GM12878 (cell line): ENCODE measurements around the gene TAF6. TPM values are rescaled to one million over a fixed set of nuclear protein-coding genes. Genes with fewer than 3 reads are reported as not detected.
A peak's percentile ranks its signal among the peaks of the same experiment; 100 is the strongest.

Experiments used
- ATAC-seq: fragments of 200-7000 bp; cut with Tn5 transposase; 3 replicates; pipeline ENCODE4 v1.9.1; 2020; ENCODE audit warnings: mild to moderate bottlenecking, moderate library complexity
- BruUV-seq: library from RNA; stranded (reverse); fragments of 400-500 nt; replicated peaks from 2 replicates; lab custom pipeline; 2021; lab: Mats Ljungman, UMichigan
- CTCF ChIA-PET: fragments of 300-600 bp; sonication (Branson Sonifier 250); formaldehyde crosslinking; extraction: SDS; loops from one replicate; lab custom pipeline; 2021; ENCODE audit warnings: inconsistent platforms; lab: Yijun Ruan, JAX
- POLR2A ChIA-PET: fragments of 350-600 bp; formaldehyde crosslinking; extraction: SDS; loops from one replicate; lab custom pipeline; 2021; ENCODE audit warnings: inconsistent platforms; lab: Charles Lee
- RAD21 ChIA-PET: fragments of 300-600 bp; sonication (Branson Sonifier 250); formaldehyde crosslinking; loops from one replicate; lab custom pipeline; 2023; ENCODE audit warnings: antibody characterized with exemption; ENCODE audit not compliant: unreplicated experiment; lab: Charles Lee
- SMC1A ChIA-PET: fragments of 300-600 bp; sonication (Branson Sonifier 250); formaldehyde crosslinking; loops from one replicate; lab custom pipeline; 2023; ENCODE audit not compliant: unreplicated experiment, uncharacterized antibody; lab: Charles Lee
- DNase-seq: peaks from one replicate; pipeline ENCODE4 v3.0.0-alpha.2; 2011; ENCODE audit warnings: low read depth, low spot score
- FAIRE-seq: peaks from 3 replicates; lab custom pipeline; 2011; peaks lifted over from hg19 to GRCh38; lab: Jason Lieb, UNC
- H2AFZ ChIP-seq: 2 replicates; pipeline ENCODE4 v1.6.0; 2011; ENCODE audit warnings: low read depth, low read length, control low read depth; ENCODE audit not compliant: control insufficient read depth
- H3K27ac ChIP-seq: 2 replicates; pipeline ENCODE4 v1.5.1; 2011; ENCODE audit warnings: control low read depth; ENCODE audit not compliant: control insufficient read depth, insufficient read depth
- H3K27me3 ChIP-seq, 2 experiments: replicated peaks in 1 of 2; 2 replicates each; pipeline versions ENCODE4 v1.6.0 to v1.6.1; 2011; ENCODE audit warnings: low read length in 1 of 2; ENCODE audit not compliant: control insufficient read depth in 2 of 2, insufficient read depth in 2 of 2
- H3K36me3 ChIP-seq, 2 experiments: 2 replicates each; pipeline ENCODE4 v1.5.1; 2011; ENCODE audit warnings: low read length in 1 of 2; ENCODE audit not compliant: control insufficient read depth in 2 of 2, insufficient read depth in 2 of 2
- H3K4me1 ChIP-seq: 2 replicates; pipeline ENCODE4 v1.6.1; 2011; ENCODE audit warnings: mild to moderate bottlenecking, low read length, moderate library complexity, mixed read lengths; ENCODE audit not compliant: control insufficient read depth, insufficient read depth
- H3K4me2 ChIP-seq: 2 replicates; pipeline ENCODE4 v1.6.0; 2011; ENCODE audit warnings: control low read depth; ENCODE audit not compliant: control insufficient read depth, insufficient read depth
- H3K4me3 ChIP-seq: fragments of 200-600 bp; sonication (generic); 2 replicates; pipeline ENCODE4 v1.5.1; 2016
- H3K79me2 ChIP-seq: 2 replicates; pipeline ENCODE4 v1.6.0; 2011; ENCODE audit warnings: low read length; ENCODE audit not compliant: control insufficient read depth, insufficient read depth
- H3K9ac ChIP-seq: 2 replicates; pipeline ENCODE4 v1.8.0; 2011; ENCODE audit warnings: low read length, control low read depth, mixed read lengths; ENCODE audit not compliant: control insufficient read depth, insufficient read depth
- H3K9me3 ChIP-seq: replicated peaks from 3 replicates; pipeline ENCODE4 v1.5.1; 2011; ENCODE audit warnings: mild to moderate bottlenecking, low read length; ENCODE audit not compliant: control insufficient read depth, insufficient read depth
- H4K20me1 ChIP-seq: 2 replicates; pipeline ENCODE4 v1.6.0; 2011; ENCODE audit not compliant: control insufficient read depth, insufficient read depth
- ASH2L ChIP-seq: fragments of 300-600, 200-600 bp; sonication (generic); IDR thresholded peaks from 2 replicates; pipeline ENCODE4 v1.6.1; 2017; ENCODE audit warnings: low read depth, mild to moderate bottlenecking, borderline replicate concordance
- BHLHE40 ChIP-seq, 2 experiments: fragments of 450-650 bp in 1 of 2; IDR thresholded peaks; 2 replicates each; pipeline ENCODE4 v1.6.1; 2011 to 2017; ENCODE audit warnings: low read depth in 2 of 2, borderline replicate concordance in 1 of 2, improper control_type of control experiment in 1 of 2, low read length in 1 of 2, mild to moderate bottlenecking in 1 of 2
- CHD4 ChIP-seq: fragments of 200-600 bp; sonication (generic); IDR thresholded peaks from 2 replicates; pipeline ENCODE4 v1.6.1; 2016; ENCODE audit warnings: mild to moderate bottlenecking
- ETV6 ChIP-seq, 2 experiments: fragments of 450-650 bp in 1 of 2; IDR thresholded peaks in 1 of 2; conservative IDR thresholded peaks in 1 of 2; 2 replicates each; pipeline ENCODE4 v1.6.1; 2014; ENCODE audit warnings: antibody characterized with exemption in 1 of 2, borderline replicate concordance in 1 of 2, low read depth in 1 of 2, mild to moderate bottlenecking in 1 of 2, moderate library complexity in 1 of 2
- EZH2 ChIP-seq: IDR thresholded peaks from 2 replicates; pipeline ENCODE4 v1.6.1; 2012; ENCODE audit warnings: low read depth, mild to moderate bottlenecking, control low read depth, inconsistent platforms, low read length, borderline replicate concordance; ENCODE audit not compliant: control insufficient read depth
- MEF2B ChIP-seq: fragments of 450-650 bp; IDR thresholded peaks from 2 replicates; pipeline ENCODE4 v1.6.1; 2018; ENCODE audit warnings: mild to moderate bottlenecking, moderate library complexity; ENCODE audit not compliant: partially characterized antibody, poor library complexity, severe bottlenecking
- TAF1 ChIP-seq: IDR thresholded peaks from 2 replicates; pipeline ENCODE4 v1.6.1; 2011; ENCODE audit warnings: mild to moderate bottlenecking, low read depth, low read length, borderline replicate concordance
- TCF7 ChIP-seq: IDR thresholded peaks from 2 replicates; pipeline ENCODE4 v1.6.1; 2014; ENCODE audit warnings: antibody characterized with exemption, borderline replicate concordance
- WGBS: methylation state at CpG from one replicate; pipeline ENCODE4 v1.1.6; 2016; ENCODE audit warnings: low lambda C conversion rate; ENCODE audit not compliant: insufficient replicate concordance, insufficient coverage; ENCODE audit errors: missing lambda C conversion rate; 5-methylcytosine and 5-hydroxymethylcytosine counted together
- in situ Hi-C: fragments of 300-500 bp; cut with MboI; formaldehyde crosslinking; loops from 9 replicates; pipeline ENCODE4 v1.14.3; 2018; ENCODE audit warnings: mixed read lengths
- intact Hi-C: fragments of 100-400 bp; cut with micrococcal nuclease; formaldehyde crosslinking; loops from one replicate; pipeline ENCODE4 v1.14.2; 2022; ENCODE audit not compliant: unreplicated experiment
- polyA plus RNA-seq, 11 experiments: library from polyadenylated mRNA; depleted of rRNA in 4 of 11; unstranded in 6 of 11; stranded (reverse) in 5 of 11; fragments of >200 nt; fragmentation: Nextera tagmentation in 4 of 11; fragmentation: Illumina TruSeq in 1 of 11; extraction: Ambion mirVana in 4 of 11; extraction: Trizol in 1 of 11; gene quantifications; 1 replicate in 1 of 11; 2 replicates in 10 of 11; pipeline versions ENCODE4 v1.2.1 to v1.2.3, GENCODE V29; 2011 to 2016; ENCODE audit warnings: inconsistent platforms in 2 of 11, missing spikeins in 2 of 11, low read depth in 1 of 11
- total RNA-seq, 4 experiments: library from RNA; depleted of rRNA in 3 of 4; stranded (reverse); fragments of >200 nt in 3 of 4; fragmentation: Illumina TruSeq in 1 of 4; extraction: Trizol in 1 of 4; gene quantifications; 2 replicates each; pipeline versions ENCODE4 v1.2.1 to v1.2.3, GENCODE V29; 2013 to 2021

TAF6 gene
- total and polyA plus RNA-seq, 10 of the 15 experiments (the other 5 are each of a cell fraction or from before 2014, with no cell fraction given), result 0.27 to 42.6 (median 17.0) TPM

DNA sequence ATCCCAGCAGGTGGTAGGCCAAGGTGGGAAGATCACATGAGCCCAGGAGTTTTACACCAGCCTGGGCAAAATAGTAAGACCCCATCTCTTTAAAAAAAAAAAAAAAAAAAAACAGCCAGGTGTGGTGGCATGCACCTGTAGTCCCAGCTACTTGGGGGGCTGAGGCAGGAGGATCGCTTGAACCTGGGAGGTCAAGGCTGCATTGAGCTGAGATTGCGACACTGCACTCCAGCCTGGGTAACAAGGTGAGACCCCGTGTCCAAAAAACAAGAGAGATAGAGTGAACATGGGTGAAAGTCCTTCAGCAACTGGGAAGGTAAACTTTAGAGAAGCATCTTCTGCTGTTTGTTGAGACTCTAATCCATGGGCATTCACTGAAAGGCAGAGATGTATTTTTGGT is 23.3 kb upstream of the TAF6 start (continued):
- TF ChIP-seq BHLHE40 (IDR thresholded peaks at IDR 0.05; ENCODE audit: borderline replicate concordance in 1 of 2, low read depth in 2 of 2, low read length in 1 of 2) (no peak), EZH2 (no peak), MEF2B (no peak), ETV6 (conservative IDR thresholded peaks at IDR 0.05 in 1 of 2, IDR thresholded peaks at IDR 0.05 in 1 of 2; ENCODE audit: borderline replicate concordance in 1 of 2, low read depth in 1 of 2) (no peak)

DNA sequence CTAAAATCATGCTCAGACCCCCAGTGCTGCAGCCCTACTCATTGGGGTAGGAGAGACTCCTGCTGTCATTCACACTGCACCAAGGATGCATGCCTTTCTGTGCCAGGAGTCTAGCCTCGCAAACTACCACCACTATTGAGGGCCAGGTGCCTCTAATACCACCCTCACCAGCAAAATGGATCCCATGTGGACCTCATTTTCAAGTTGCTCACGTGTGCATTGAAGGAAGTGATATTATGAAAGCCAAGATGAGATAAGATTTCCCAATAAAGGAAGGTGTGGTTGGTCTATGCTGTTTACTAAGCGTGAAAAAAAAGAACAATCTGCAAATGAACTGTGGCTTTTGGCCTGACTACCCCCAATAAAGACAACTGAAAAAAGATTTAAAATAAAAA is 22.4 kb upstream of the TAF6 start:
- TF ChIP-seq TAF1 (no peak), ASH2L (no peak), CHD4 (no peak), TCF7 (no peak)
- SMC1A ChIA-PET, result interaction anchor here (1.0 to 1.7 kb wide), 5 partner anchors 8 to 266 kb away, joined by 3 to 6 read pairs (median 4); no protein-coding TSS in a partner anchor
- Histone ChIP-seq H3K27ac (no peak overlapping the region), H3K4me3 (no peak overlapping the region), H4K20me1 (no peaks in the 10 kb centered on the region), H3K4me2 (no peak overlapping the region), H3K9ac (no peak overlapping the region), H3K27me3 (no peaks in the 10 kb centered on the region), H3K4me1 (peaks cover 14% of the 10 kb centered on the region), H3K79me2 (no peaks in the 10 kb centered on the region), H3K36me3 (no peaks in the 10 kb centered on the region), H3K9me3 (no peaks in the 10 kb centered on the region; the same call in 2 of the 3 replicates), H2AFZ (peak overlapping the region; percentile 54)
- in situ Hi-C loops, result no loop called here
- no TSS peak for BruUV-seq
- no peak for FAIRE-seq
- CTCF ChIA-PET, result interaction anchor here (1.2 to 3.4 kb wide), 5 partner anchors 10 to 233 kb away, joined by 3 to 16 read pairs (median 6); no protein-coding TSS in a partner anchor
- RAD21 ChIA-PET, result interaction anchor here (0.8 to 2.0 kb wide), 3 partner anchors 9 to 266 kb away, joined by 3 to 5 read pairs (median 4); no protein-coding TSS in a partner anchor
- peak; percentile 59 for ATAC-seq
- intact Hi-C loops, result no loop called here
- WGBS, result 30% methylated on average over 3 of the region's 3 CpGs
- POLR2A ChIA-PET, result interaction anchor here (0.7 to 1.6 kb wide), 2 partner anchors 17 to 26 kb away, joined by 4 to 6 read pairs; partner anchors contain the start of gene TRAPPC14
- DNase-seq, result no peak
